Stomach (tissue), 4 donors: Measurements from ENCODE around the gene SMCR8.

Source experiments
- CTCF ChIP-seq, 7 experiments: fragments of 450-650 bp in 4 of 7; fragments of 200-600 bp in 3 of 7; sonication (generic) in 3 of 7; IDR thresholded peaks; one replicate each; pipeline ENCODE4 v1.5.1; 2016 to 2019; ENCODE audit warnings: antibody characterized with exemption in 7 of 7, control low read depth in 2 of 7, mild to moderate bottlenecking in 1 of 7
- POLR2A ChIP-seq, 4 donors: fragments of 450-650 bp; IDR thresholded peaks; one replicate each; pipeline ENCODE4 v1.6.1; 2016; ENCODE audit warnings: antibody characterized with exemption in 4 of 4, control low read depth in 2 of 4, mild to moderate bottlenecking in 1 of 4, moderate library complexity in 1 of 4
- POLR2AphosphoS5 ChIP-seq, 3 donors: sonication (generic); formaldehyde crosslinking; IDR thresholded peaks; one replicate each; pipeline ENCODE4 v1.6.1; 2016; ENCODE audit warnings: antibody characterized with exemption in 3 of 3

GRCh38 chr17:18309202-18309601 is 5.9 kb upstream of the SMCR8 start:
- no peak for TF ChIP-seq CTCF (IDR thresholded peaks at IDR 0.05)
- TF ChIP-seq POLR2AphosphoS5 (IDR thresholded peaks at IDR 0.05): no peak
- TF ChIP-seq POLR2A (IDR thresholded peaks at IDR 0.05): no peak
